ENCODE data around the gene TBC1D4.

GRCh38 chr13:75356421-75356820, 125.5 kb downstream of the TBC1D4 start:
- TF ChIP-seq, protein P1, sequence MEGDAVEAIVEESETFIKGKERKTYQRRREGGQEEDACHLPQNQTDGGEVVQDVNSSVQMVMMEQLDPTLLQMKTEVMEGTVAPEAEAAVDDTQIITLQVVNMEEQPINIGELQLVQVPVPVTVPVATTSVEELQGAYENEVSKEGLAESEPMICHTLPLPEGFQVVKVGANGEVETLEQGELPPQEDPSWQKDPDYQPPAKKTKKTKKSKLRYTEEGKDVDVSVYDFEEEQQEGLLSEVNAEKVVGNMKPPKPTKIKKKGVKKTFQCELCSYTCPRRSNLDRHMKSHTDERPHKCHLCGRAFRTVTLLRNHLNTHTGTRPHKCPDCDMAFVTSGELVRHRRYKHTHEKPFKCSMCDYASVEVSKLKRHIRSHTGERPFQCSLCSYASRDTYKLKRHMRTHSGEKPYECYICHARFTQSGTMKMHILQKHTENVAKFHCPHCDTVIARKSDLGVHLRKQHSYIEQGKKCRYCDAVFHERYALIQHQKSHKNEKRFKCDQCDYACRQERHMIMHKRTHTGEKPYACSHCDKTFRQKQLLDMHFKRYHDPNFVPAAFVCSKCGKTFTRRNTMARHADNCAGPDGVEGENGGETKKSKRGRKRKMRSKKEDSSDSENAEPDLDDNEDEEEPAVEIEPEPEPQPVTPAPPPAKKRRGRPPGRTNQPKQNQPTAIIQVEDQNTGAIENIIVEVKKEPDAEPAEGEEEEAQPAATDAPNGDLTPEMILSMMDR (conservative IDR thresholded peaks at IDR 0.05 in 1 of 2, IDR thresholded peaks at IDR 0.05 in 1 of 2; ENCODE audit: extremely low read depth in 1 of 2, insufficient read depth in 1 of 2, low read depth in 1 of 2, low read length in 2 of 2) = no peak
- no peak for TF ChIP-seq EZH2 (IDR thresholded peaks at IDR 0.05; ENCODE audit: borderline replicate concordance, low read length)
